ACHN (cell line): Measurements from ENCODE around the gene BIN1.

ENCODE experiments used
- DNase-seq: peaks from one replicate; pipeline ENCODE4 v3.0.0-alpha.2; 2015
- in situ Hi-C: cut with HindIII; loops from 2 replicates; pipeline ENCODE4 v1.10.0; 2017; ENCODE audit warnings: low sequenced_read_pairs, low pct_ligation_motif_present, low pct_unique_long_range_greater_than_20kb

Gene BIN1, protein sequence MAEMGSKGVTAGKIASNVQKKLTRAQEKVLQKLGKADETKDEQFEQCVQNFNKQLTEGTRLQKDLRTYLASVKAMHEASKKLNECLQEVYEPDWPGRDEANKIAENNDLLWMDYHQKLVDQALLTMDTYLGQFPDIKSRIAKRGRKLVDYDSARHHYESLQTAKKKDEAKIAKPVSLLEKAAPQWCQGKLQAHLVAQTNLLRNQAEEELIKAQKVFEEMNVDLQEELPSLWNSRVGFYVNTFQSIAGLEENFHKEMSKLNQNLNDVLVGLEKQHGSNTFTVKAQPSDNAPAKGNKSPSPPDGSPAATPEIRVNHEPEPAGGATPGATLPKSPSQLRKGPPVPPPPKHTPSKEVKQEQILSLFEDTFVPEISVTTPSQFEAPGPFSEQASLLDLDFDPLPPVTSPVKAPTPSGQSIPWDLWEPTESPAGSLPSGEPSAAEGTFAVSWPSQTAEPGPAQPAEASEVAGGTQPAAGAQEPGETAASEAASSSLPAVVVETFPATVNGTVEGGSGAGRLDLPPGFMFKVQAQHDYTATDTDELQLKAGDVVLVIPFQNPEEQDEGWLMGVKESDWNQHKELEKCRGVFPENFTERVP

DNA sequence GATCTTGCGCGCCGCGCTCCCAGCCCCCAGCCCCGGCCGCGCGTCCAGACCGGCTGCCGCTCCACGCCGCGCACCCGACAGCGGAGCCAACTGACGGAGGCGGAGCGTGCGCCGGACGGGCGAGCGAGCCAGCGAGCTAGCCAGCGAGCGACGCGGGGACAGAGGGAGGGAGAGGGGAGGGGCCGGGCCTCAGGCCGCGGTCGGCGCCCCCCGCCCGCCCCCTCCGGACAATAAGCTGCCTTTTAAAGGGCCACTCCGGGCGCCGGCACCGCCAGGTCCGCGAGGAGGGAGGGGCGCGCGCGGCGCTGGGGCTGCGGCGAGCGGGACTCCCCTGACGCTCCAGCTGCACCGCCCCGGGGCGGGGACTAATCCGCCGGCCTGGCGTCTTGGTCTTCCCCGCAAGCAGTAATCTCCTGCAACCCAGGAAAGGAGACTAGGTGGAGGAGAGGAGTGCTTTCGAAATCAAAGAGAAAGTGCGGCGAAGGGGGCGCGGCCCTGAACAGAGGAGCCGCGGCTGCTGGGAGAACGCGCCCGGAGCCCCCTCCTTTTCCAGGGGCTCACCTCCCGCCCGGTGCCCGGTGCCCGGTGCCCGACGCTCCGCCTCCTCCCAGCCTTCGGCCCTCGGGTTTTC, at the start of gene BIN1:
Gene BIN1 (minus strand): TSS at position 164 of the 631 bp plus-strand sequence. CDS start 211 bp downstream, outside the sequence.
- DNase-seq, result peak; percentile 93
- in situ Hi-C loops, result no loop called here

DNA sequence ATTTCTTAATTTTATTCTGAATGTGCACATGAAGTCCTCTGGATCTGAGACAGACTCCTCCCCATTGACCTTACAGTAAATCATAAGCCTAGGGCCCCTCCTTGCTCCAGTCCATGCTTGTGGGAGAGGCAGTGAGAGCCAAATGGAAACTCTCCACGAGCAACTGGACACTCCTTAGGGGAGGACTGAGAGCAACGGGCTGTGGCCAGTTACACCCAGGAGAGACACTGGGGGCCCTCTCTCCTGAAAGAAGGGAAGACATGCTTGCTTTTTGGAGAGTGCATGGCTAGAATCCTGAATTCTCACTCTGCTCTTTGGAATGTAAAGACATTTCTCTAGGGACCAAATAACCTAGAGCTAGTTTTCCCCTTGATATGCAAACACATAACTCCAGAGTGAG, 49.0 kb upstream of the BIN1 start:
- DNase-seq, result peak; percentile 18
- in situ Hi-C loops, result no loop called here

GRCh38 chr2:127155028-127155581, 48.2 kb upstream of the BIN1 start:
- in situ Hi-C loops, result no loop called here
- no peak for DNase-seq

DNA sequence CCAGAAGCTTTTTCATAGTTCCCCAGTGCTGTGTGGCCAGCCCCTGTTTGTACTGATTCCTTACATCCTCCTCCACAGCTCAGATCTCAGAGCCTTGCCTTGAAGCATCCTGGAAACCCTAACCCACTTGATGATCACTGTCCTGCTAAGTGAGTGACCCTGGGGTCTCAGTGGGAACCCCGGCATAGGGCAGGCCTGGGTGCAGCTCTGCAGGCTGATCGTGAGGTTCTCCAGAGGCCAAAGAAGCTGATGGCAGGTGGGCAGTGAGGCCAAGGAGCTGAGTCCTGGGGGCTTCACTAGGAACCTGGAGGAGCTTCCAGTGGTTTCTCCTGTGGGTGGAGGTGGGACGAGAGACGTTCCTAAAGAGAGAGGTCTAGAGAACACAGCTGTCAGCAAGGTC, 47.4 kb upstream of the BIN1 start:
- DNase-seq, result no peak
- in situ Hi-C loops, result no loop called here

GRCh38 chr2:127153691-127154158, 46.8 kb upstream of the BIN1 start:
- in situ Hi-C loops, result no loop called here
- peak; percentile 77 for DNase-seq

DNA sequence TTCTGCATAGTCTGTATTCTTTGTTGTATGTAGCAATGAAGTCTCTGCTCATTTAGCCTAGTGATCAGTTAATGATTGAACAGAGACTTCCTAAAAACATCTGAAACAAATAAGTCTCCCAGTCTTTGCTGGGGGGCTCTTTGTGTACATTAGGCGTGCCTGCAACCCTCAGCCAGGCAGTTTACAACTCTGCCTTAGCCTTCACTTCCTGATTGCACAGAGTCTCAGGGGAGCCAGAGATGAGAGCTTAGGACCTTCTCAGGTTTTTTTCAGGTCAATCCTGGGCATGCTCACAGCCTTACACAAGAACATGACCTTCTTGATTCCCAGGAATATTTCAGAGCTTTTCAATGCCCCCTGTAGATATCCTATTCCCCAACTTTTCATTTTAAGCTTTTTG, 44.0 kb upstream of the BIN1 start:
- no peak for DNase-seq
- in situ Hi-C loops, result no loop called here

DNA sequence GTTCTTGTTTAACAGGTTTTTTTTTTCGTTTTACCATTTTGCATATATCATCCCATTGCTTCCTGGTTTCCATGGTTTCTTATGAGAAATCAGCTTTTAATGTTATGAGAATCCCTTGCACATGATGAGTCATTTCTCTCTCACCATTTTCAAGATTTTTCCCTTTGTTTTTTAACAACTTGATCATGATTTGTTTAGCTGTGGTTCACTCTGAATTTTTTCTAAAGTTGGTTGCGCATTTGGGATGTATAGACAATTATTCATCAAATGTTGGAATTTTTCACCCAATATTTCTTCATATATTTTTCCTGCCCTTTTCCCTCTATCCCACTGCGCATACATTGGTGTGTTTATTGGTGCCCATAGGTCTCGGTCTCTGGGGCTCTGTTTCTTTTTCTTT, 42.4 kb upstream of the BIN1 start:
- no peak for DNase-seq
- in situ Hi-C loops, result no loop called here

- in situ Hi-C loops, result no loop called here
These were observed 40.0 kb upstream of the BIN1 start for GRCh38 chr2:127146820-127147502.

GRCh38 chr2:127146071-127146725, 39.2 kb upstream of the BIN1 start:
- no peak for DNase-seq
- in situ Hi-C loops, result no loop called here

More at GRCh38 chr2:127146820-127147502, 40.0 kb upstream of the BIN1 start:
- no peak for DNase-seq

DNA sequence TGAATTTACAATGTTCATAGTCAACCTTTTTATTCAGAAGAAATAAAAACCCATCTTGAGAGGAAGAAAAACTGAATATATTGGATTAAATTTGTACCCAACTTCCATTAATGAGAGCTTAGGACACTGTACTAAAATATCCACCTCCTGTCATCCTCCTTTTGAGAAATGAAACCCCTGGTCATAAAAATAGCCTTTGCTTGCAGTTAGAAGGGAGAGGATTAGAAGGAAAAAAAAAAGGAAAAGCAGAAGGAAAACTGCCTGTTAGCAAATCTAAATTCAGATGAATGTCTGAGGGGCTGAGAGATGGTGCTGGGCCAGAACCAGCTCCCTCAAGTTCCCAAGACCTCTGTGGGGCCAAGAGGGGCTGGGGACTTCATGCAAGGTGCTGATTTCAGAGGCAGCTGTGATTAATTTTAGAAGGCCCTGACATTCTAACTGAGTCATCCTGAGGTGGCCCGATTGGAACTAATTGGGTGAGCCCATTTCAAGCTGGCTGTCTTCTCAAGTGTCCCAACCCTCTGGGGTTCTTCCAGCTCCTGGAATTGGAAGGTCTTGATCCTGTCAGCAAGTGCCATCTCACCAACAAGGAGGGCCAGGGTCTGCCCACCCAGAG, 38.4 kb upstream of the BIN1 start:
- in situ Hi-C loops, result no loop called here
- DNase-seq, result no peak

DNA sequence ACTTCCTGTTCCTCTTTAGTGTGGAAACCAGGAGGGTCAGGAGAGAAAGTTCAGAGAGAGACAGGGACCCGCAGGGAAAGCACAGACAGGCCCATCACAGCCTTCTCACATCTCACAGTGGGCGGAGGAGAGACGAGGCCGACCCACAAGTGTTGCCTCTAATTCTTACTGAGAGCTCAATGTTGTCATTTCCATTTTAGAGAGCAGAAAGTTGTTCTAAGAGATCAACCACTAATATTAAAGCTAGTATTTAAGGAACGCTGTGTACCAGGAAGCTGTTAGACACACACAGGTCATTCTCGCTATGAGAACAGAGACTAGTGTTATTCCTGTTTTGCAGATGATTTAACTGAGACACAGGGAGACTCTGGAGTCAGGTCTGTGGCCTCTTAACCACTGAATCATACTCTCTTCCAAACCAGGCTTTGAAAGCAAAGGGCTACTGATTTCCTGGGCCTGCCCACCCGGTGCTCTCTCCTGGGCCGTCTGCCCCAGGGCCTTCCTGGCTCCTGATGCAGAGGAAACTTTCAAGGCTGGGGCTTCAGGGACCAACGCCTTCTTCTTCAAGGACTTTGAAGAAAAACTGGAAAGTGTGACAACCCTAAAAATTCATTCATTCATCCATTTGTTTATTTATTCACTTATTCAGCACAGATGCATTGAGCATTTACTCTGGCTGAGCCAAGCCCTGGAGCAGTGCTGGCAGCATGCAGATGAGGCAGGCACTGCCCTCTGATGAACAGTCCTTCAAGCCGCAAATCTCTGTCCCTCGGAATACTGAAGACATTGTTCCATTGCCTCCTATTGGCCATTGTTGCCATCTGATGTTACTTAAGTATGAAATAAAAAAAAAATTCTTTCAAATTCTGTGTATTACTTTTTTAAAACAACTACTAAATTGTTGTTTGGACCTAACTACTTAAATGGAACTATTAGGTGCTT, 37.2 kb upstream of the BIN1 start:
- peak; percentile 16 for DNase-seq
- in situ Hi-C loops, result no loop called here

- in situ Hi-C loops, result no loop called here
- no peak for DNase-seq
These were observed 36.0 kb upstream of the BIN1 start for GRCh38 chr2:127142663-127143630.

DNA sequence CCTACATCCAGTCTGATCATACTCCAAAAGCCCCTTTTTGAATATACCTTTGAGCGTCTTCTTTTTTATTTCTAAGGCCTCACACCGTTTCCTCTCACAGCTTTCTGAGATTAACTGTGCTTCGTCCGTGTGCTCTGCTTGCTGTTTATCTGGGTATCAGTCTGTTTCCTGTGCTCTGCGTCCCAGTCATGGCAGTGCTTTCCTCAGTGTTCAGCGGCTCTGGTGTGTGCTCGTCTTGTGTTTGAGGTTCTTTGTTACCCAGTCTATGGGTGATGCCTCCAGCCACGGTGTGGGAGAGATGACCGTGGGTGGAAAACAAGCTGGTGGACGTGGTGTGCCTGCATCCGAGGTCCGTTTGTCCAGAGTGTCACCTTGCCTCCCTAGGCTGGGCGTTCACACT, 33.6 kb upstream of the BIN1 start:
- in situ Hi-C loops, result no loop called here
- DNase-seq, result no peak

GRCh38 chr2:127139766-127140165, 32.8 kb upstream of the BIN1 start:
- DNase-seq, result no peak
- in situ Hi-C loops, result no loop called here

DNA sequence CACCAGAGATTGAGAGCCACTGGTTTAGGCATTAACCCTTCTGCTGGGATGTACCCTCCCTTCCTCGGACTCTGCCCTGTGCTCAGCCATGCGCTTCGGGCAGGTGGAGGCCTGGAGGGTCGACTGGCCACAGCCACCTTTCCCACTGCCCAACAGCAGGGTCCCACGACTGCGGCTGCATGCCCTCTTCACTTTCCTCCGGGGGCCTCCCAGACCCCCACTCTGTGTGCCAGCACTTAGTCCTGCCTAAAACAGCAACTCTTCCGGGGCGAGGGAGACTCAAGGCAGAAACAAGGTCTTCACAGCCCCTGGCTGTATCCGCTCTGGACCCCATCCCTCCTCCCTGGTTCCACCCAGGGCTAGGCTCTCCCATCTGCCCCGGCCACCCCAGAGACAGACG, 31.3 kb upstream of the BIN1 start:
- DNase-seq, result no peak
- in situ Hi-C loops, result no loop called here

DNA sequence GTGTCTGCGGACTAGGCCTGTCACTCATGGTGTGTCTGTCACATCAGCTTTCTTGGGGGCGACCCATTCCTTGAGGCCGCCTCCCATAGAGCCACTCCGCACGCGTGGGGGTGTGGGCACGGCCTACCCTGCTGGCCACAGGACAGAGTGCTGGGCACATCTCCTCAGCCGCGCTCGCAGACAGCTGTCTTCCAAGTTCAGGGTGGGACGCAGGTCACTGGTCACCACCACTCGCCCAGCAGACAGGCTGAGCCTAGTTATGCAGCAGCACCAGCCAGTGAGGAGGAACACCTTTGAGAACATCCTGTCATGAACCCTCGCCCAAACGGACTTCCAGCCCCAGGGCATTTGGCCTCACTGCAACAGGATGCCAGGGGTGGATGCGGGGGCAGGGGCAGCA, 30.8 kb upstream of the BIN1 start:
- no peak for DNase-seq
- in situ Hi-C loops, result no loop called here
